Measurements from ENCODE around the gene CETP.
A peak's percentile ranks its signal among the peaks of the same experiment; 100 is the strongest.
"Not testable (repeated sequence)": the region's sequence is repeated elsewhere in the genome, so short reads cannot be mapped to it uniquely, and the experiment has no call there.

Gene CETP

GRCh38 chr16:56953006-56953405 is 8.7 kb upstream of the CETP start:
- no peak for DNase-seq (ENCODE audit: low read depth in 2 of 2, low spot score in 1 of 2)

GRCh38 chr16:56956076-56956475 is 5.7 kb upstream of the CETP start:
- no peak for DNase-seq (ENCODE audit: low read depth in 2 of 2, low spot score in 1 of 2)

- DNase-seq (ENCODE audit: low read depth in 2 of 2, low spot score in 1 of 2): no peak
These were observed 5.0 kb upstream of the CETP start for GRCh38 chr16:56956756-56957155.

GRCh38 chr16:56960681-56961281 is 969 bp upstream of the CETP start:
- DNase-seq (ENCODE audit: low read depth in 2 of 2, low spot score in 1 of 2): no peak

- DNase-seq (ENCODE audit: low read depth in 2 of 2, low spot score in 1 of 2): no peak
These were observed 364 bp upstream of the CETP start for GRCh38 chr16:56961386-56961785.

- peak; percentile 90 to 92 for DNase-seq (ENCODE audit: low read depth in 2 of 2, low spot score in 1 of 2)
These were observed 2.7 kb downstream of the CETP start for GRCh38 chr16:56964243-56965148.

- no peak for DNase-seq (ENCODE audit: low read depth in 2 of 2, low spot score in 1 of 2)
These were observed 3.7 kb downstream of the CETP start for GRCh38 chr16:56965149-56966092.

GRCh38 chr16:56966093-56966475 is 4.3 kb downstream of the CETP start:
- no peak for DNase-seq (ENCODE audit: low read depth in 2 of 2, low spot score in 1 of 2)

- DNase-seq (ENCODE audit: low read depth in 2 of 2, low spot score in 1 of 2): no peak
These were observed 6.0 kb downstream of the CETP start for GRCh38 chr16:56967733-56968132.

GRCh38 chr16:56969769-56970168 is 8.0 kb downstream of the CETP start:
- no peak for DNase-seq (ENCODE audit: low read depth in 2 of 2, low spot score in 1 of 2)

- DNase-seq (ENCODE audit: low read depth in 2 of 2, low spot score in 1 of 2): no peak
These were observed 9.4 kb downstream of the CETP start for GRCh38 chr16:56970934-56971767.

- no peak for DNase-seq (ENCODE audit: low read depth in 2 of 2, low spot score in 1 of 2)
These were observed 10.0 kb downstream of the CETP start for GRCh38 chr16:56971768-56972043.

- DNase-seq (ENCODE audit: low read depth in 2 of 2, low spot score in 1 of 2): no peak
These were observed 10.9 kb downstream of the CETP start for GRCh38 chr16:56972403-56973293.

- no peak for DNase-seq (ENCODE audit: low read depth in 2 of 2, low spot score in 1 of 2)
These were observed 11.5 kb downstream of the CETP start for GRCh38 chr16:56973294-56973689.

- DNase-seq (ENCODE audit: low read depth in 2 of 2, low spot score in 1 of 2): not testable (repeated sequence)
These were observed 12.1 kb downstream of the CETP start for GRCh38 chr16:56973899-56974298.

GRCh38 chr16:56974549-56975300 is 13.0 kb downstream of the CETP start:
- DNase-seq (ENCODE audit: low read depth in 2 of 2, low spot score in 1 of 2): no peak

GRCh38 chr16:56975714-56976113 is 14.0 kb downstream of the CETP start:
- no peak for DNase-seq (ENCODE audit: low read depth in 2 of 2, low spot score in 1 of 2)

- DNase-seq (ENCODE audit: low read depth in 2 of 2, low spot score in 1 of 2): no peak
These were observed 15.5 kb downstream of the CETP start for GRCh38 chr16:56977216-56977615.

- DNase-seq (ENCODE audit: low read depth in 2 of 2, low spot score in 1 of 2): no peak
These were observed 16.2 kb downstream of the CETP start for GRCh38 chr16:56977823-56978430.

All from stimulated activated CD8-positive, alpha-beta memory T cell treated with anti-CD3 and anti-CD28 coated beads, Interleukin-4, amount 100 ng/mL, for 1 hour (primary cell).